GM18499 (cell line): ENCODE data around the gene KLHL18.
"Not testable (repeated sequence)": the region's sequence is repeated elsewhere in the genome, so short reads cannot be mapped to it uniquely, and the experiment has no call there.

Source experiments
- ATAC-seq: cut with Tn5 transposase; IDR thresholded peaks from one replicate; pipeline ENCODE4 v1.9.1; 2021; ENCODE audit warnings: moderate number of reproducible peaks; ENCODE audit not compliant: insufficient read depth, unreplicated experiment

Gene KLHL18

DNA sequence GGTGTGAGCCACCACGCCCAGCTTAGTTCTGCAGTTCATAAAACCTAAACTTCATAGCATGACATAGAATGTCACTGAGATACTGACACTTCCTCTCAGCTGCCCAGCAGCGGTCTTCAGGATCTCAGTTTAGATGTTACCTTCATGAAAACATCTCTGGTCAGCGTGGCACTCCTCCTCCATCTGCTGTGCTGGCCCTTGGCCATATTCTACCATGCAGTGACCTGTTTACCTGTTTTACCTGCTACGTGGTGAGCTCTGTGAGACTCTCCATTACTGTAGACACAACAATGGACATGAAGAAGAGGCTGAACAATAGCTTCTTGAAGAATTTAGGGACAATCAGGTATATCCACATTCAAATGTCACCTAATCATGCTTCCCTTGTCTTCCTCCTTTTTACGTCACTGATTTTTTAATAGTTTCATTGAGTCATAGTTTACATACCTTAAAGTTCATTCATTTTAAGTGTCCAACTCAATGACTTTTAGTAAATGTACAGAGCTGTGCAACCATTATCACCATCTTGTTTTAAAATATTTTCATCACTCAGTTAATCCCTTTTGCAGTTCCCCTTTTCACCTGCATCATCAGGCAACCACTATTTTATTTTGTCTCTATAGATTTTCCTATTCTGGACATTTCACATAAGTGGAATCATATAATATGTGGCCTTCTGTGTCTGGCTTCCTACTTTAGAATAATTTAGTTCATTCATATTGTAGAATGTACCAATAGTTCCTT, 65.8 kb downstream of the KLHL18 start:
- ATAC-seq, result no peak

DNA sequence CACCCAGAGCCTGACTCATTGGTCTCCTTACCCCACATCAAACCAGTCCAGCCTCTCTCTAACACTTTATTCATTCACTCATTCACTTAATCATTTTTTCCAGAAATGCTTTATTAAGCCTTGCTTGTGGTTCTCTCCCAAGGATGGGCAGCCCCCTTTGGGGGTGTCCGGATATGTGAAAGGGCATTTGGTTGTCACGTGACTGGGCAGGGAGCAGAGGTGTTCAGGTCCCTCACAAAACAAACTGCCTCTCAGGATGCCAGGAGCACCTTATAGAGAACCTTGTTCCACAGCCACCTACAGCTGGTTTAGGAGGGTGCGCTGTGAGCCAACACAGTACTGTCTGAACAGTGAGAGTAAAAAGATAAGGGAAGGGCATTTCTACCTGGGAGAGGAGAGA, 72.3 kb downstream of the KLHL18 start:
- no peak for ATAC-seq

DNA sequence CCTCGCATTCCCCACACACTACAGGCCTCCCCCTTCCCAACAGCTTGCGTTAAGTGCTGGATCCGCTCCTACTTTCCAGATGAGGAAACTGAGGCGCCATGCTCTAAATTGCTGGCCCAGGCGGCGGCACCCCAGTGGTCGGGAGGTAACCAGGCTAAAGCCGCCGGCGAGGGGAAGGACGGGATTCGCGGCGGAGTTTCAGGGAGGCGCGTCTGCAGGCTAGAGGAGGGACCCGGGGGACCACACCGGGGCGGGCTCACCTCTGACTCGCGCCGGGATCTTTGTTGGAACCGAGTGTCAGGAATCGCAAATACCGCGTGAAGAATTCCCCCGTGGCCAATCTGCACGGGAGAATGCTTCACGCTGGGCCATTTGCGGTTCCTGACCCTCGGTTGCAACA, 73.5 kb downstream of the KLHL18 start:
- no peak for ATAC-seq

DNA sequence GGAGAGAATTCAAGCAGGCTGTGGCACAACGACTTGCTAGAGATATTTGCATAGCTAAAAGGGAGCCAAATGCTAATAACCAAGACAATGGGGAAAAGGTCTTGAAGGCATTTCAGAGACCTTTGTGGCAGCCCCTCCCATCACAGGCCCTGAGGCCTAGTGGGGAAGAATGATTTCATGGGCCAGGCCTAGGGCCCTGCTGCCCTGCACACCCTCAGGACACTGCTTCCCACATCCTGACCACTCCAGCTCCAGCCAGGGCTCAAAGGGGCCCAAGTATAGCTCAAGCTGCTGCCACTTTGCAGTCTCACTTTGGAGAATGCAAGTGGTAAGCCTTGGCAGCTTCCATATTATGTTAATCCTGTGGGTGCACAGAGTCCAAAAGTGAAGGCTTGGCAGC, 76.6 kb downstream of the KLHL18 start:
- no peak for ATAC-seq

DNA sequence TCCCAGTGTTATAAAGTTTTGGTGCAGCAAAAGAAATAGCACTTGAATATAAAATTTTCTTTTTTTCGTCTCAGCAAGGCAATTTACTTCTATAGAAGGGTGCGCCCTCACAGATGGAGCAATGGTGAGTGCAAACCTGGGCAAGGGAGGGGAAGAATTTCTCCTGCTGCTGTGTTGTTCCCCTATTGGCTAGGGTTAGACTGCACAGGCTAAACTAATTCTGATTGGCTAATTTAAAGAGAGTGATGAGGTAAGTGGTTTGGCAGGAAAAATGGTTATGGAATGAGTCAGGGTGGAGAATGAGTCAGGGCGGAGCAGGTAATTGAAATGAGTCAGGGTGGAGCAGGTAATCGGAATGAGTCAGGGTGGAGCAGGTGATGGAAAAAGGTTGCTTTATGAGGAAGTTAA, 77.4 kb downstream of the KLHL18 start:
- ATAC-seq, result not testable (repeated sequence)

DNA sequence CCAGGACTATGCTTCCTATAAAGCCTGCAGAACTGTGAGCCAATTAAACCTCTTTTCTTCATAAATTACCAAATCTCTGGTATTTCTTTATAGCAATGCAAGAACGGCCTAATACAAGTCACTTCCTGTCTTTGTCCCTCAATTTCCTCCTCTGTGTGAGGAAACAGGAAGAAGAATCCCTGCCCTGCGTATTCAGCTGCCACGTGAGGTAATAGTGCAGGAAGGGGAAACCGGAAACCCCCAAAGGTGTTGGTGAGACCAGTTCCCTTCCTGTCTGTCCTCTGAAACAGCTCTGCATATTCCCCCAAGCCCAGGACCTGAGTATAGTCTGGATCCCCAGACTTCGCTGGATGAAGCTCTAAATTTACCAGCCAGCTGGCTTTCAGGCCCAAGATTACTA, 80.0 kb downstream of the KLHL18 start:
- no peak for ATAC-seq

DNA sequence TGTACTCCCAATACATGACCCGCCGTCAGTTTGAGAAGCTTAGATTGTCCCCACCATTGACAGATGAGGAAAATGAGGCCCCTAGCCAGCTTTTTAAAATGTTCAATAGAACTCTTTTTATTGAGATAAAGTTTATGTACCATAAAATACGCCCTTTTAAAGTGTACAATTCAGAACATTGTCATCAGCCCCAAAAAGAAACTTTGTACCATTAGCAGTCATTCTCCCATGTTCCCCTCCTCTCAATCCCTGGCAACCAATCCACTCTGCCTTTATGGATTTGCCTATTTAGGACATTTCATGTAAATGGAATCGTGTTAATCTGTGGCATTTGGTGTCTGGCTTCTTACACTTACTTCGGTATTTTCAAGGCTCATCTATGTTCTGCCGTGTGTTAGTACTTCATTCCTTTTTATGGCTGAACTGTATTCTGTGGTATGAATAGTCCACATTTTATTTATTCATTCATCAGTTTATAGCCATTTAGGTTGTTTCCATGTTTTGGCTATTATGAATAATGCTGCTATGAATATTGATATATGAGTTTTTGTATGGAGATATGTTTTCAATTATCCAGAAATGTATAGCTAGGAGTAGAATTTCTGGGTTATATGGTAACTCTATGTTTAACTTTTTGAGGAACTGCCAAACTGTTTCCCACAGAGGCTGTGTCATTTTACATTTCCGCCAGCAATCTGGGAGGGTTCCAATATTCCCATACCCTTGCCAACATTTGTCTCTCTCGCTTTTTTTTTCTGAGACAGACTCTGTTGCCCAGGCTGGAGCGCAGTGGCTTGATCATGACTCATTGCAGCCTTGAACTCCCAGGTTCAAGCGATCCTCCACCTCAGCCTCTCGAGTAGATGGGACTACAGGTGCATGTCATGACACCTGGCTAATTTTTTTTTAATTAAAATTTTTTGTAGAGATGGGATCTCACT, 82.7 kb downstream of the KLHL18 start:
- ATAC-seq, result no peak

DNA sequence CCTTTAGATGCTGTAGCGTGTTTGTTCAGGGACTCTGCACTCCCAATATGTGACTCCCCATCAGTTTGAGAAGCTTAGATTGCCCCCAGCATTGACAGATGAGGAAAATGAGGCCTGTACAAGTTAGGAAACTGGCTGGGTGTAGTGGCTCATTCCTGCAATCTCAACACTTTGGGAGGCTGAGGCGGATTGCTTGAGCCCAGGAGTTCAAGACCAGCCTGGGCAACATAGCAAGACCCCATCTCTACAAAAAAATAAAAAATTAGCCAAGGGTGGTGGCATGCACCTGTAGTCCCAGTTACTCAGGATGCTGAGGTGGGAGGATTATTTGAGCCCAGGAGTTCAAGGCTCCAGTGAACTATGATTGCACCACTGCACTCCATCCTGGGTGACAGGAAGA, 84.1 kb downstream of the KLHL18 start:
- ATAC-seq, result no peak

DNA sequence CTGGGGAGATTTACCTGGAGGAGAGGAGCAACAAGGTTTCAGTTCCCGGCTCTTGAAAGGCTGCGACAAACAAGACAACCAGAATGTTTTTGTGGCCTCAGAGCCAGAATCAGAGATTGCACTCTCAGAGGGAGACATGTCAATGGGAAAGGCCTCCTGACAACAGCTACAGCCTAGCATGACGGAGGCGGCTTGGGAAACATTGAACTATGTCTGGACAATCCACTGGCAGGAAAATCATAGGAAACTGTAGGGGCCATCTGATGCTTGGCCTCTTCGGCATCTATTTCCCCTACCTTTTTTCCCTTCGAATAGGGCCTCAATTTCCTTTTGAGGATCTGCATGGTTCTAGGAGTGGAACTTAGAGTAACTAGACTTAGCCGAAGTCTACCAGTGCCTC, 84.9 kb downstream of the KLHL18 start:
- no peak for ATAC-seq

DNA sequence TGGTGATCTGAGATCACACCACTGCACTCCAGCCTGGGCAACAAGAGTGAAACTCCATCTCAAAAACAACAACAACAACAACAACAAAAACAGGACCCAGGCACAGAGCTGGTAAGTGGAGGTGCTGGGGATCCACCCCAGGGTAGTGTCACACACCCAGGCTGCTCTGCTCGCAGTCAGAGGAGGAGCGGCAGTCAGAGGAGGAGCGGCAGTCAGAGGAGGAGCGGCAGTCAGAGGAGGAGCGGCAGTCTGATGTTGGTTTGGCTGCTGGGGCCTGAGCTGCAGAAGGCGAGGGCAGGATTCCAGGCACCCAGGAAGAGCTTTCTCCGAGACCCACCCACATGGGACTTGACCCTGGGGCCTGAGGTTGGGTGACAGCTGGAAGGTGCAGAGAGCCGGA, 87.3 kb downstream of the KLHL18 start:
- ATAC-seq, result not testable (repeated sequence)

DNA sequence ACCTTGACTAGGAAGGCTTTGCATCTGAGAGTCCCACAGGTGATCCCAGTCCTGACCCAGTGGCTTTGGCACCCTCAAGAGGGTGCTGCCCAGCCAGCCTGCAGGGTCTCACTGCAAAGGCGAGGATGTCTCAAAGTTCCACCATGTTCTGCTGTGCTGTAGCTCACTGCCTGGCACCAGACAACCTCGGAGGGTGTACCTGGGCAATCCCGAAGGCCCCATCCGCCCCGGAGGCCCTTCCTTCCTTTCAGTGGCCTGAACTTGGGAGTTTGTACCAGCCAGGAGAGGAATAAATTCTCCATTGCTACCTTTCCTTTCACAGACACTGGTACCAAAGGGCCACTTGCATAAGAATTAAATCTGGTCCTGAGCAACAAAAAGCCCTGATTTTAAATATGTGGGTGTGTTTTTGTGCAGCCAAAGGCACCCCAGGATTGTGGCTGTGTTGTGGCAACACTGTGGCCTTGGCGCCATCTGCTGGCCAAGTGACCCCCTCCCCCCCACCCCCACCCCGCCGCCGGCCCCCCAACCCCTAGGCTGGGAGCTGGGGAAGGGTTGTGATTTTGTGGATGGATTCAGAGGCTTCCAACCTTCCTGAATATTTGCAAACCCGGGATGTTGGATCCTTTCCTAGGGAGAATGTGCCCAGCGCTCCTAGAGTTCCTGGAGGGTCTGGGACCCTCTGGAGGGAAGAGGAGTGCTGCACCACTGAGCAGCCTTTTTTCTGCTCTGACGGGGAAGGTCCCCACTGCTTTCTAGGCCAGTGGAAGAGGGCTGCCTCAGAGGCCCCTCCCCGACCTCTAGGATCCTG, 88.3 kb downstream of the KLHL18 start:
- ATAC-seq, result no peak

DNA sequence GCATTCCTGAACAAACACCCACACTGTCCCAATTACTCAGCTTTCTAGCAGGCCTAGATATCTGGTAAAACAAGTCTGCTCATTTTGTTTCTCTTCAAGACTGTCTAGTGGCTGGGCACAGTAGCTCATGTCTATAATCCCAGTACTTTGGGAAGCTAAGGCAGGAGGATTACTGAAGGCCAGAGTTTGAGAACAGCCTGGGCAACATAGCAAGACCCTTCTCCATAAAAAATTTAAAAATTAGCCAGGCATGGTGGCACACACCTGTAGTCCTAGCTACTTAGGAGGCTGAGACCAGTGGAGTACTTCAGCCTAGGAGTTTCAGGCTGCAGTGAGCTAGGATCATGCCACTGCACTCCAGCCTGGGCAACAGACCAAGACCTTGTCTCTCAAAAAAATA, 91.8 kb downstream of the KLHL18 start:
- ATAC-seq, result no peak

DNA sequence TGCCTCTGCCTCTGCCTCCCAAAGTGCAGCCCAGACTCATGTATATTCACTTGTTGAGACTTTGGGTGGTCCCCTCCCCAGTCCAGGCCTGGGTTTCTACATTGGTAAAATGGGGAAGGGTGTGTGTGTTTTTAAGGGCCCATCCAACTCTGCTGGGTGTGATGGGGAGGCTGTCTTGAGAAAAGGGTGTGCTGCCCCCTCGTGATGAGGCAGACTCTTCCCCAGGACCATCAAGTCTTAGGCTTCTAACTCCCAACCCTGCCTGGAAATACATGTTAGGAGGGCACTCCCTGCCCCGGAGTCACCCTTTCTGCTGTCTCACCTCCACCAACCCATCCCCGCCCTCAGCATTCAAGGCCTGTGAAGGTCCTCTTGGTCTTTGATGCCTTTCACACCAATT, 93.6 kb downstream of the KLHL18 start:
- no peak for ATAC-seq

DNA sequence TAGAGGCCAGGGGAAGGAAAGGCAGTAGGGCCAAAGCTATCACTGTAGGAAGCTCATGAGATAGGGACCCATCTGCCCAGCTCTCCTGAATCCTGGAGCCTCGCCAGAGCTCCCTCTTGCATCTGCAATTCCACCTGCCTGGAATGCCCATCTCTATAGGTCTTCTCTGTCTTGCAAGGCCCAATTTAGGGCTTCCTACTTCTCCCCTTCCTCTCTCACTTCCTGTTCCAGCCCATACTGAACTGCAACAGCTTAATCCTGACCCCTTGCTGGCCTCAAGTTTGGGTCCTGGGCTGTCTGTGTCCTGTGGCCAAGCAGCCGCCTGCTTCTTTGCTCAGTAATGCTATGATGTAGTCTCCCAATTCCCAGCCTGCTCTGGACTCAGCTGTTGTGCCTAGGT, 94.4 kb downstream of the KLHL18 start:
- no peak for ATAC-seq

DNA sequence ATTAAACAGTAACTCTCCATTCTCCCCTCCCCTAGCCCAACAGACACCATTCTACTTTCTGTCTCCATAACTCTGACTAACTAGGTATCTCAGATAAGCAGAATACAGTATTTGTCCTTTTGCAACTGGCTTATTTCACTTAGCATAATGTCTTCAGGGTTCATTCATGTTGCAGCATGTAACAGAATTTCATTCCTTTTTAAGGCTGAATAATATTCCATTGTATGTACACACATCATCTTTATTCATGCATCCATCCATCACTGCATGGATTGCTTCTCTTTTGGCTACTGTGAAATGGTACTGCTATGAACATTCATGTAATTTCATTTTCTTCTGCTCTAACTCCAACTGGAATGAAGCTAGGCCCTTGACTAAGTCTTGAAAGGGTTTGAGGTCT, 96.1 kb downstream of the KLHL18 start:
- no peak for ATAC-seq

DNA sequence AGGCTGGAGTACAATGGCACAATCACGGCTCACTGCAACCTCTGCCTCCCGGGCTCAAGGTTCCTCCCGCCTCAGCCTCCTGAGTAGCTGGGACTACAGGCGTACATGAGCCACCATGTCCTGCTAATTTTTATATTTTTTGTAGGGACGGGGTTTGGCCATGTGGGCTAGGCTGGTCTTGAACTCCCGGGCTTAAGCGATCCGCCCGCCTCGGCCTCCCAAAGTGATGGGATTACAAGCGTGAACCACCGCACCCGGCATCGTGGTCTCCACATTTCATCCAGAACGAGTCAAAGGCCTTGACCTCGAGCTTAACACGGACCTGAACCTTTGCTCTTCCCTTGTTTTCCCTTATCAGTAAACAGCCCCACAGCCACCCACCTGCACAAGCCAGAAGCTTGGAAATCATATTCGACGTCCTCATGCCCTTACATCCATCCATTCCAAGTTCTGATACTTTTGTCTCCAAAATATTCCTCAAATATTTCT, 96.7 kb downstream of the KLHL18 start:
- ATAC-seq, result no peak

DNA sequence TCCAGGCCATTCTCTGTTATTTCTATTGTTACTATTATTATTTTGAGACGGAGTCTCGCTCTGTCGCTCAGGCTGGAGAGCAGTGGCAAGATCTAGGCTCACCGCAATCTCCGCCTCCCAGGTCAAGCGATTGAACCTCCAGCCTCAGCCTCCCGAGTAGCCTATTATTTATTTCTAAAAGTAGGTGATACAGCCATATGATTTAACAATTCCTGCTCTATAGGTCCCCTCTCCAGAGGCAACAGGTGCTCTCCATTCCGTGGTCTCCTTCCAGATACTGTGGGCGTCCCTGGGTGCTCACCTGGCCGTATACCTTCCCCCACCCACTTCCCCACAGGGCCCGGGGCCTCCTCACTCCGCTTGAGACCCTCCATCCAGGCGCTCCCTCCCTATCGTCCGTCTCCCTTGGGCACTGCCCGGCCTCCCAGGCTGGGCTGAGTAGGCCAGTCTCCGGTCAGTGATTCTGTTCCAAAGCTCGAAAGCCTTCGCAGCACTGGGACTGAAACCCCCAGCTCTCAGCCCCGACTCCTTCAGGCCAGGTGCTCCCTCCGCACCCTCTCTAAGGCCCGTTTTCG, 97.4 kb downstream of the KLHL18 start:
- no peak for ATAC-seq

DNA sequence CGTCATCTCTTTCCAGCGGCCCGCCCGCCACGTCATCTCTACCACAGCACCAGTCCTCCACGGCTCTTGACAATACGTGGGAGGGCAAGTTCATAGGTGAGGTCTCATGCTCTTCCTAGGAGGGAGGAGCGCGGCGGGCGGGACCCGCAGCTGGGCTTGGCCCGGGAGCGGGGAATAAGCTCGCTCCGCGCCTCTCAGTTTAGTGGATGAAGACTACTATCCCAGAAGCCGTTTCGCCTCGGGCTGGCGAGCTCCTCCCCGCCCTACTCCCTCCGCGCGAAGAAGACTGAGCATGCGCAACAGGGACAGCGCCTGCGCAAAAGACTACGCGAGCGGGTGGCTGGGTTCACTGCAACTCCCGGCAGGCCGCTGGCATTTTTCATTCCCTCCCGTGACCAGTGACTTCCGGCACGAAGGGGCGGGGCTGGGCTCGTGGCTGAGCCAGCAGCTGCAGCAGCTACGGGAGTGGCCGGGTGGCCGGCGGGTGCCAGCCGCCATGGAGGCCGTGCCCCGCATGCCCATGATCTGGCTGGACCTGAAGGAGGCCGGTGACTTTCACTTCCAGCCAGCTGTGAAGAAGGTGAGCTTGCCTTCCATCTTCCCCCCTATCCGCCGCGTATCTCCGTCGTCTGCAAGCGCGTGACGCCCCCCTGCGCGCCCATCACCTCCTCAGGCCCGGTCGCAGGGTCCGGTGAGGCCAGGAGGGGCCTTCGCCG, 98.0 kb downstream of the KLHL18 start, which contains the start of gene PTPN23:
Gene PTPN23, plus strand, starts transcription at position 421 of the 716 bp plus-strand sequence. Its CDS starts 76 bp downstream, at position 497.
- peak; percentile 52 for ATAC-seq

DNA sequence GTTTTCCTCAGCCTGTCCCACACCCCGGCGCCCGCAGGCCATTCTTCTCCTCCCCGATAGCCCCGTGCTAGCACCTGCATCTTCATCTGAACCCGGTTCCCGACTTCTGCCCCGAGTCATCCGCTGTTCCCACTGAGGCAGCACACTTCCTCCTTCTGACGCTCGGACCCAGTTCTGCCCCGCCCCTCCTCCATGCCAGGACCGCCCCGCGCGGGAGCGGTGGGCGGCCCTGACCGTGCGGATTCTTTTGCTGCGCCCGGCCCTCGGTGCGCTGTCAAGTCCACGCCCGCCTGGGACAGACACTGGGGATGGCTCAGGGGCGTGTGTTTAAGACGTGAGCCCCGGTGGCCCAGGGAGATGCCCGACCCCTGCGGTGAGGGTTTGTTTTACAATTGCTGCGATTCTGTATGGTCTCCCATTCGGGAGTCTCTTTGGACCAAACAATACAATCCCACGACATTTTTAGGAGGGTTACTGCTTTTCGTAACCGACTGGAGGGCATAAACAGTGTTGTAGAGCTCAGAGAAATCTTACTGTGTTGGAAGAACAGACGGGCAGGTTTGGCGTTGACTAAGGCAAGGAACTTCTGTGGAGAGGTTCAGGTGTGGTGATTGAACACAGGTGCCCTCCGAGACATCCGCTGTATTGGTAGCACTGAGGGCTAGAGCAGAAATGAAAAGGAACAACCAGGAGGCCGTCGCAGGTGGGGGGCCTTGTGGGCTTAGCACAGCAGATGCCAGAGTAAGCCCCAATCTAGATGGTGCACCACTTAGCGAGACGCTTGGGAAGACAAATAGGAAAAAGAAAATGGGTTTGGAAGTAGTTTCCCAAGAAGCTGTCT, 98.8 kb downstream of the KLHL18 start:
- peak; percentile 20 for ATAC-seq
